ENCODE results near the gene ZFPM1. TPM values are rescaled to one million over a fixed set of nuclear protein-coding genes. Genes with fewer than 3 reads are reported as not detected.

The ZFPM1 gene
- total RNA-seq, 1 donor from 2014 or later, result 6.8 TPM

DNA sequence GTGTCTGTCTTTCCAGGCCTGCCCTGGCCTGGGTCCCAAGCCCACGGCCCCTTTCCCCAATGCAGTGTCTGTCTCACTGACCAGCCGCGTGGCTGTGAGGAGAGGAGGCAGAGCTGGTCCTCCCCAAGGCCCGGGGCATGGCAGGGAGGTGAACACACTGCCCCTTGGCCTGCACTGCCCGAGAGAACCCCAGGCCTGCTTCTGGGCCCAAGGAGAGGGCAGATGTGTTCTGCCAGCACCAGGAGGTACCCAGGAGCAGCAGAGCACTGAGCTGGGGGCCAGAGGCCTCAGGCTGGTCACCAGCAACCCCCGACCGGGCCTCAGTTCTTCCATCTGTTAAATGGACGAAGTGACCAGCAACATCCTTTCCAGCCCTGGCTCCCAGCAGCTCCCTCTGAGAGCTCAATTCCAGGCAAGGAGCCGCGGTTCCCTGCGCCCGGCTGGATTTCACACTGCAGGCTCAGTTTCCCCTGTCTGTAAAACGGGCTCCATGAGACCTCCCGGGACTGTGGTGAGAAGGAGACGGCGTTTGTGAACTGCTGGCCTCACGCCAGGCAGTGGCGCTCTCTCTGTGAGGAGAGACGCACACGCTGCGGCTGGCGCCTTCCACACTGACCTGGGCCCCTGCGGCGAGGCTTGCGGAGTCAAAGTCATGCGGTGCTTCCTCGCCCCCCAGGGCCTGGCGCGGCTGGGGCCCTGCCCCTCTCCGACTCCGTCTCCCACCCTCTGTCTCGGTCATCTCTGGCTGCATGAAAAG lies 8.1 kb upstream of the ZFPM1 start:
- H3K27ac Mint-ChIP-seq (ENCODE audit: unreplicated experiment), result no peak overlapping the region
- H3K36me3 Mint-ChIP-seq (ENCODE audit: low read depth, unreplicated experiment), result no peaks in the 10 kb centered on the region
- no peak for TF ChIP-seq CTCF (IDR thresholded peaks at IDR 0.05; ENCODE audit: unreplicated experiment)
- DNase-seq (ENCODE audit: low spot score), result no peak
- H3K9me3 Mint-ChIP-seq (ENCODE audit: unreplicated experiment), result no peaks in the 10 kb centered on the region
- H3K4me3 Mint-ChIP-seq (ENCODE audit: unreplicated experiment), result no peak overlapping the region
- peaks cover 2% of the 10 kb centered on the region for H3K27me3 Mint-ChIP-seq (ENCODE audit: unreplicated experiment)
- H3K4me1 Mint-ChIP-seq (ENCODE audit: unreplicated experiment), result peaks cover 5% of the 10 kb centered on the region

DNA sequence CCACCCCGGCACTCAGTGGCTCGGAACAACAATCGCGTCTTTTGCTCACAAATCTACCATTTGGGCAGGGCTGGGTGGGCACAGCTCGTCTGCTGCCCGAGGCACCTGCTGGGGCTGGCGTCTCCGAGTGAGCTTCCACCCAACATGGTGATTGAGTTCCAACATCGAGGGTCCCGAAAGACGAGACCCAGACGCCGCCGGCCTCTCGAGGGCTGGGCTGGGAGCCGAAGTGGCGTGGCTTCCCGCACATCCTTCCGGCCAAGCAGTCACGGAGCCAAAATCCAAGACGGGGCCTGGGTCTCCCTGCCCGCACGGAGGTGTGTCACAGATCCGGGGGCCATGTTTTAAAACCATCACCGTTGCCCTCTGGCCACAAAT lies 7.5 kb upstream of the ZFPM1 start:
- Mint-ChIP-seq H3K4me1 (ENCODE audit: unreplicated experiment) (peaks cover 5% of the 10 kb centered on the region), H3K27ac (ENCODE audit: unreplicated experiment) (no peak overlapping the region), H3K4me3 (ENCODE audit: unreplicated experiment) (no peak overlapping the region), H3K9me3 (ENCODE audit: unreplicated experiment) (no peaks in the 10 kb centered on the region), H3K27me3 (ENCODE audit: unreplicated experiment) (peaks cover 2% of the 10 kb centered on the region), H3K36me3 (ENCODE audit: low read depth, unreplicated experiment) (no peaks in the 10 kb centered on the region)
- no peak for TF ChIP-seq CTCF (IDR thresholded peaks at IDR 0.05; ENCODE audit: unreplicated experiment)
- DNase-seq (ENCODE audit: low spot score), result no peak

- TF ChIP-seq CTCF (IDR thresholded peaks at IDR 0.05; ENCODE audit: unreplicated experiment), result no peak
- H3K4me3 Mint-ChIP-seq (ENCODE audit: unreplicated experiment), result no peak overlapping the region
- peaks cover 5% of the 10 kb centered on the region for H3K4me1 Mint-ChIP-seq (ENCODE audit: unreplicated experiment)
- no peaks in the 10 kb centered on the region for H3K9me3 Mint-ChIP-seq (ENCODE audit: unreplicated experiment)
- no peak overlapping the region for H3K27ac Mint-ChIP-seq (ENCODE audit: unreplicated experiment)
- no peak for DNase-seq (ENCODE audit: low spot score)
- no peaks in the 10 kb centered on the region for H3K36me3 Mint-ChIP-seq (ENCODE audit: low read depth, unreplicated experiment)
- peaks cover 2% of the 10 kb centered on the region for H3K27me3 Mint-ChIP-seq (ENCODE audit: unreplicated experiment)
Observed at GRCh38 chr16:88446061-88446460, 7.0 kb upstream of the ZFPM1 start.

- peaks cover 5% of the 10 kb centered on the region for H3K4me1 Mint-ChIP-seq (ENCODE audit: unreplicated experiment)
- H3K36me3 Mint-ChIP-seq (ENCODE audit: low read depth, unreplicated experiment), result no peaks in the 10 kb centered on the region
- no peak overlapping the region for H3K27ac Mint-ChIP-seq (ENCODE audit: unreplicated experiment)
- H3K27me3 Mint-ChIP-seq (ENCODE audit: unreplicated experiment), result peaks cover 2% of the 10 kb centered on the region
- no peak for DNase-seq (ENCODE audit: low spot score)
- TF ChIP-seq CTCF (IDR thresholded peaks at IDR 0.05; ENCODE audit: unreplicated experiment), result no peak
- H3K4me3 Mint-ChIP-seq (ENCODE audit: unreplicated experiment), result no peak overlapping the region
- no peaks in the 10 kb centered on the region for H3K9me3 Mint-ChIP-seq (ENCODE audit: unreplicated experiment)
Observed at GRCh38 chr16:88446736-88447135, 6.3 kb upstream of the ZFPM1 start.

GRCh38 chr16:88447881-88448280 lies 5.2 kb upstream of the ZFPM1 start:
- DNase-seq (ENCODE audit: low spot score), result no peak
- H3K9me3 Mint-ChIP-seq (ENCODE audit: unreplicated experiment), result no peaks in the 10 kb centered on the region
- peaks cover 5% of the 10 kb centered on the region for H3K4me1 Mint-ChIP-seq (ENCODE audit: unreplicated experiment)
- H3K27me3 Mint-ChIP-seq (ENCODE audit: unreplicated experiment), result peaks cover 5% of the 10 kb centered on the region
- no peak overlapping the region for H3K27ac Mint-ChIP-seq (ENCODE audit: unreplicated experiment)
- no peak for TF ChIP-seq CTCF (IDR thresholded peaks at IDR 0.05; ENCODE audit: unreplicated experiment)
- no peak overlapping the region for H3K4me3 Mint-ChIP-seq (ENCODE audit: unreplicated experiment)
- no peaks in the 10 kb centered on the region for H3K36me3 Mint-ChIP-seq (ENCODE audit: low read depth, unreplicated experiment)
